ENCODE results near the gene TTLL8.

The TTLL8 gene

DNA sequence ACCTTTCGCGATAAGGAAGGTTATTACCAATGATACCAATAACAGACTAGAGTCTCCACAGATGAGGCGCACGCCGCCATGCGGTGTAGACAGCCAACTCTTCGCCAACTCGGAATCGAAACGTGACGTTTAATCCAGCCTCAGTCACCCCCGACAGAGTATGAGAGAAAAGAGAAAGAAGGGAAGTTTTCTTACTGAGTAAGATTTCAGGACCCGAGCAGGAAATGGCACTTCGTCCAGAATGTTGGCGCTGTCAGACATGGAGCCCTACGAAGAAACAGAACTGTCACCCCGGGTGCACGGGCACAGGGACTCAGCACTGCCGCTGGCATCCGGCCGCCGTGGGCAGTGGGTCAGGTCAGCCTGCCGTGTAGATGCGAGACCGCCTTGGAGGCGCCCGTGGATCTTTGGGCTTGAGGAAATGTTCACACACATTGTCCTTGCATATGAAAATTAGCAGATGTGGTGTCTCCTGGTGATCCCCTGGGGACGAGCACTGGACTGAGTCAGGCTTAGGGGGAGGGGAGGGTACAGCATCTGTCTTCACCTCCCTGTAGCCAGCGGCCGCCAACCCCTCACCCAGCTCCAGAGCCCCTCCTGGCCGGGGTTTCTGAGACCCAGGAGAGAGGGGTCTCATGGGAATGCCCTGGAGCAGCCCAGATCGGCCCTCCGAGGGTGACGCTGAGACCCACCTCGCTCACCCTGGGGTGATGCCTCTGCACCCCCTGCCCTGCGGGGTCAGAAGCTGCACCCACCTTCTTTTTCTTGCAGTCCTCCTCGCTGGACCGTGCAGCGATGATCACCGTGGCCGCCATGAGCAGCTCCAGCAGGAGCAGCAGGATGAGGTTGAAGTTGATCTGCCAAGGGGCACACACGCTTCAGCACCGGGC is 18.8 kb upstream of the TTLL8 start:
- no peaks in the 10 kb centered on the region for H3K9me3 ChIP-seq (ENCODE audit: control insufficient read depth, insufficient read depth, low read length)
- no peaks in the 10 kb centered on the region for H3K4me1 ChIP-seq (ENCODE audit: insufficient read depth, low read length)
- H3K9ac ChIP-seq (ENCODE audit: low read depth, low read length): no peak overlapping the region
- no peaks in the 10 kb centered on the region for H3K36me3 ChIP-seq (ENCODE audit: insufficient read depth, low read length)

DNA sequence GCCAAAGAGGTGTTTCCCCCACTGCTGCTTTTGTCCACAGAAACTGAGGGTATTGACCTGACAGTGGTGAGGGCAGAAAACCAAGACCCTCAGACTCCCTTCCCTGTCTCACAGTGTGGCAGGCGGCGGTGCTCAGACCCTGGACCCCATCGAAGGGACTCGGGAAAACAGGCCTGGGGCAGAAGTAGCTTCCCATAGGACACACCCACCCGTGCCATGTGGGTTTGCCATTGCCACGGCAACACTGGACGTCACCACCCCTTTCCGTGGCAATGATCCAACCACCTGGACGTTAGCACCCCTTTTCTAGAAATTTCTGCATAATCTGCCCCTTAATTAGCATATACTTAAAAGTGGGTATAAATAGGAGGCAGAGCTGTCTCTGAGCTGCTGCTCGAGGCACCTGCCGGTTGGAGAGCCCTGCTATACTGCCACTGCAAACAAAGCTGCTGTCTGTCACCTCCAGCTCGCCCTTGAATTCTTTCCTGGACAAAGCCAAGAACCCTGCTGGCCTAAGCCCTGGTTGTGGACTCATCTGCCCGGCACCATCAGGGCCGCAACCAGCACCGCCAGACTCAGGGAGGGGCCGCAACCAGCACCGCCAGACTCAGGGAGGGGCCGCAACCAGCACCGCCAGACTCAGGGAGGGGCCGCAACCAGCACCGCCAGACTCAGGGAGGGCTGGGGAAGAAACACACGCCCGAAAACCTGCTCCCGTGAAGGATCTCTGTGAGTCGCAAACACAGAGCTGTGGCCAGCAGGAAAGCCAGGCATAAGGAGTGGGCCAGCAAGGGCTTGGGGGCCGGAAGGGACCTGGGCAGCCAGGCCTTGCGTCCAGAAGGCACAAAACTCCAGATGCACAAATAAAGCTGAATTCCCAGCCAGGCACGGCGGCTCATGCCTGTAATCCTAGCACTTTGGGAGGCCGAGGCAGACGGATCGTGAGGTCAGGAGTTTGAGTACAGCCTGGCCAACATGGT is 16.7 kb upstream of the TTLL8 start:
- Histone ChIP-seq H3K9ac (ENCODE audit: low read depth, low read length) (no peak overlapping the region), H3K9me3 (ENCODE audit: control insufficient read depth, insufficient read depth, low read length) (no peaks in the 10 kb centered on the region), H3K4me1 (ENCODE audit: insufficient read depth, low read length) (no peaks in the 10 kb centered on the region), H3K36me3 (ENCODE audit: insufficient read depth, low read length) (no peaks in the 10 kb centered on the region)

DNA sequence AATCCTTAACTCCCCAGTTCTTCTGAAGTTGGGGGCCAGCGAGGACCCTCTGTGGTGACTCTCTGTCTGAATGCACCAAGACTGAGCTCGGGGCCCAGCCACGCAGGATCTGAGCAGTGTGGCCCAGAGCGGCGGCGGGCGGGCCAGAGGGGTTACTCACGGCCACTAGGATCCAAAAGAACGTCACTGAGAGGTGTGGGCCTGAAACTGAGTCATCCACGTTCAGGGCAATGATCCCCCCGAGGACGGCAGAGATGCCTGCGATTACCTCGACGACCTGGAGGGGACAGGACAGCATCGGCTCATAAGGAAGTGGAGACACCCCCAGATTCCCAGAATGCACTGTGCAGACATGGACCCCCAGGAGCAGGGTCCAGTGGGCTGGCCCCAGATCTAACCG is 16.0 kb upstream of the TTLL8 start:
- Histone ChIP-seq H3K9ac (ENCODE audit: low read depth, low read length) (no peak overlapping the region), H3K9me3 (ENCODE audit: control insufficient read depth, insufficient read depth, low read length) (no peaks in the 10 kb centered on the region), H3K36me3 (ENCODE audit: insufficient read depth, low read length) (no peaks in the 10 kb centered on the region), H3K4me1 (ENCODE audit: insufficient read depth, low read length) (no peaks in the 10 kb centered on the region)

DNA sequence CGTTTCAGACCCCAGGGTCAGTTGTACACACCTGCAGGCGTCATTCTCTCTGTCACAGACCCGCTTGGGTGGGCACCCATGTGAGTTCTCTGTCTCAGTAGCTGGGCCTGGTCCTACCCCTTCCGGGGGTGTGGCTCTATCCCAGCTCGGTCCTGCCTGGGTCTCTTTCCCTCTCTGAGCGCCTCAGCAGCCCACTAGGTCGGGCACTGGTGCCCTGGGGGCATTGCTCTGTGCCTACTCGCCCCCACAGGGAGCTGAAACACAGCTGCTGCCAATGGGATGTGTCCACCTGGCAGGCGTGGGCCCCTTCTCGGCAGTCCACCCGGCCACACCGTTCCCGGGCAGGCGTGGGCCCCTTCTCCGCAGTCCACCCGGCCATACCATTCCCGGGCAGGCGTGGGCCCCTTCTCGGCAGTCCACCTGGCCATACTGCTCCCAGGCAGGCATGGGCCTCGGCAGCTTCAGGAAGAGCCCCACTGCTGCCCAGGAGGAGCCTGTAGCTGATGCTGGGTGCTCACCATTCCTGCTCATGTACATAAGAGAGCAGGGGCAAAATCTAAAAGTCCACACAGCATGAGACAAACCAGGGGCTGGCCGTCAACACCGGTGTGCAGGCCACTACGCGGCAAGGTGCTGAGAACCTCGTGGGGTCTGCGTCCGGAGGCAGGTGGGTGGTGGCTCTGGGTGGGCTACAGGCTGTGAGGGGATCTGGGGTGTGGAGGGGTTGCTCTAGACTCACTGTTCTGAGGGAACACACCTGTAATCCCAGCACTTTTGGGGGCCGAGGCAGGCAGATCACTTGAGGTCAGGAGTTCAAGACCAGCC is 14.8 kb upstream of the TTLL8 start:
- Histone ChIP-seq H3K9me3 (ENCODE audit: control insufficient read depth, insufficient read depth, low read length) (no peaks in the 10 kb centered on the region), H3K4me1 (ENCODE audit: insufficient read depth, low read length) (no peaks in the 10 kb centered on the region), H3K36me3 (ENCODE audit: insufficient read depth, low read length) (no peaks in the 10 kb centered on the region), H3K9ac (ENCODE audit: low read depth, low read length) (no peak overlapping the region)

DNA sequence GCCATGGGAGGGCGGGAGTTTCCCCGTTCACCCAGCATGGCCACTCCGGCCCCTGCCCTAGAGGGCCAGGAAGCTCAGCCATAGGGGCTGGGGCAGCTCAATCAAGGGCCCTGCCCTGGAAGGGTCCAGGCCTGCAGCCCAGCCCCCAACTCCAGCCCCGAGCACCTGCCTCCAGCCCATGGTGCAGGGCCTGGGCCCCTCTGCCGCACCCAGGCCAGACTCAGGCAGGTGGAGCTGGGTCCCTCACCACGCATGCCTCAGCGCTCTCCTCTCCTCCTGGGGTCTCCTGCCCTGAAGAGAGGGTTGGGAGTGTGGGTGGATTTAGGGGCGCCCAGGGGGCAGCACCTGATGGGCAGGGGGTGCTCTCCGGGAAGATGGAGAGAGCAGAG is 14.1 kb upstream of the TTLL8 start:
- no peaks in the 10 kb centered on the region for H3K36me3 ChIP-seq (ENCODE audit: insufficient read depth, low read length)
- H3K4me1 ChIP-seq (ENCODE audit: insufficient read depth, low read length): no peaks in the 10 kb centered on the region
- H3K9ac ChIP-seq (ENCODE audit: low read depth, low read length): no peak overlapping the region
- no peaks in the 10 kb centered on the region for H3K9me3 ChIP-seq (ENCODE audit: control insufficient read depth, insufficient read depth, low read length)

DNA sequence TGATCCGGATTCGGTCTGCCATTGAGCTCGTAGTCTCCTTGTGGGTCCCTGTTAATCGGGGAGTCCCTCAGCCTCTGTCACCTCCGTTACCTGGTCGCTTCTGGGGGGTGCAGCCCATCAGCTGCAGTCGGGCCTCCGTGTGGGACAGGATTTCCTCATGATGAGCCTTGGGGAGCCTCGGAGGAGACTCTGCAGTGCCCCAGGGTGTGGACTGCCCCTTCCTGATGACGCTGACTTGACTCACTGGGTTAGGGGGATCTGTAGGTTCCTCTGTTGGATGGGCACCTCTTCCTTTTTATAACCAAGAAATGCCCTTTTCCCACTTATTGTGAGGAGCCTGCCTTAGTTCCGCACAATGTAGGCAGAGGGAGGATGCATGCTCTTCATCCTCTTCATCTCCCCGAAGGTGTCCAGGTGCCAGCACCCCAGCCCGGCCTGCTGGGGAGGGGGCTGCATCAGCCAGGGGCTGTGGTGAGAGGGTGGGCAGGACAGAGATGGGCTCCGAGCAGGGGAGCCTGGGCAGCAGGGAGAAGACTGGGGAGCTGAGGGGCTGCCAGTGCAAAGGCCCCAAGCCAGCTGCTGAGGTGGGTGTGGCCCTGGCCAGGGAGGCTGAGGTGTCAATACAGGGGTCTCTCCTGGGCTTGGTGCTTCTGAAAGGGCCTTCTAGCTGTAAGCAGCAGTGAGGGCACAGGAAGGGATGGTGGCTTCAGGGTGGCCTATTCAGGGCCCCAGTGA is 13.5 kb upstream of the TTLL8 start:
- Histone ChIP-seq H3K36me3 (ENCODE audit: insufficient read depth, low read length) (no peaks in the 10 kb centered on the region), H3K9ac (ENCODE audit: low read depth, low read length) (no peak overlapping the region), H3K4me1 (ENCODE audit: insufficient read depth, low read length) (no peaks in the 10 kb centered on the region), H3K9me3 (ENCODE audit: control insufficient read depth, insufficient read depth, low read length) (no peaks in the 10 kb centered on the region)

DNA sequence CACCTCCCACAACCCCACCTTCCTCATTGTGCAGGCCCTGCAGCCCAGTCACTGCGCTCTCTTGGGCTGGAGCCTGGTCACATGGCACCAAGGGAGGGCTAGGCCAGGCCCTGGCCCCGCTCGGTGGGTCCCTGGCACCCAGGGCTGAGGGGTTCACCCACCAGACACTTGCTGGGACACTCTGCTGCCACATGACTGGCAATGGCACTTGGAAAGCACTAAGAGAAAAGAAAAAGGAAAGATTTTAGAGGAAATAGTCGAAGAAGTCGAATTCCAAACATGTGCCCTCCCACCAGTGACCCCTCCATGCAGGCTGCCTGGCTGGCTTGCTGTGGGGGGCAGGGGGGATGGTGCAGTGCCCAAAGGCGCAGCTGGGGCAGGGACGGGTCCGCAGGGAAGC is 12.3 kb upstream of the TTLL8 start:
- H3K36me3 ChIP-seq (ENCODE audit: insufficient read depth, low read length): no peaks in the 10 kb centered on the region
- H3K9me3 ChIP-seq (ENCODE audit: control insufficient read depth, insufficient read depth, low read length): no peaks in the 10 kb centered on the region
- H3K9ac ChIP-seq (ENCODE audit: low read depth, low read length): no peak overlapping the region
- H3K4me1 ChIP-seq (ENCODE audit: insufficient read depth, low read length): no peaks in the 10 kb centered on the region

DNA sequence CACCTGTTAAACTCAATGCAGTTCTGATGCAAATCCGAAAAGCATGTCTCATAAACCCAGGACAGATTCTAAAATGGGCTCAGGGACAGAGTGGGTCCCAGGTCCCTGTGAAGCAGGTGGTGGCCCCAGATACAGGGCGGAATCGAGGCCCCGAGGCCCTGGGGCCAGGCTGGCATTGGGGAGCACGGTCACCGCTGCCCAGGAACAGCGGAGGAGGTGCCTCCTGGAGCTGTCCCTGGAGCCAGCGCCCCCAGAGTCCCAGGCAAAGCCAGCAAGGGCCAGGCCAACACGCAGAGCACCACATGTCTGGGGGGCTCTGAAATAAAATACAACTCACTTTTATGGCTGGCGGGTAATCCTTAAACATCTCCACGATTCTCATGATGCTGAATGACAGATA is 10.0 kb upstream of the TTLL8 start:
- Histone ChIP-seq H3K9me3 (ENCODE audit: control insufficient read depth, insufficient read depth, low read length) (no peaks in the 10 kb centered on the region), H3K36me3 (ENCODE audit: insufficient read depth, low read length) (no peaks in the 10 kb centered on the region), H3K9ac (ENCODE audit: low read depth, low read length) (no peak overlapping the region), H3K4me1 (ENCODE audit: insufficient read depth, low read length) (no peaks in the 10 kb centered on the region)

DNA sequence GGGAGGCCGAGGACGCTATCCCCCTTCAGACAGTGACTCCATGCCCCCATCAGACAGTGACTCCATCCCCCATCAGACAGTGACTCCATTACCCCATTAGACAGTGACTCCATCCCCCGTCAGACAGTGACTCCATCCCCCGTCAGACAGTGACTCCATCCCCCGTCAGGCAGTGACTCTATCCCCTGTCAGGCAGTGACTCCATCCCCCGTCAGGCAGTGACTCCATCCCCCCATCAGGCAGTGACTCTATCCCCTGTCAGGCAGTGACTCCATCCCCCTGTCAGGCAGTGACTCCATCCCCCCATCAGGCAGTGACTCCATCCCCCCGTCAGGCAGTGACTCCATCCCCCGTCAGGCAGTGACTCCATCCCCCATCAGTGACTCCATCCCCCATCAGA is 9.1 kb upstream of the TTLL8 start:
- Histone ChIP-seq H3K9me3 (ENCODE audit: control insufficient read depth, insufficient read depth, low read length) (no peaks in the 10 kb centered on the region), H3K36me3 (ENCODE audit: insufficient read depth, low read length) (no peaks in the 10 kb centered on the region), H3K9ac (ENCODE audit: low read depth, low read length) (no peak overlapping the region), H3K4me1 (ENCODE audit: insufficient read depth, low read length) (no peaks in the 10 kb centered on the region)

DNA sequence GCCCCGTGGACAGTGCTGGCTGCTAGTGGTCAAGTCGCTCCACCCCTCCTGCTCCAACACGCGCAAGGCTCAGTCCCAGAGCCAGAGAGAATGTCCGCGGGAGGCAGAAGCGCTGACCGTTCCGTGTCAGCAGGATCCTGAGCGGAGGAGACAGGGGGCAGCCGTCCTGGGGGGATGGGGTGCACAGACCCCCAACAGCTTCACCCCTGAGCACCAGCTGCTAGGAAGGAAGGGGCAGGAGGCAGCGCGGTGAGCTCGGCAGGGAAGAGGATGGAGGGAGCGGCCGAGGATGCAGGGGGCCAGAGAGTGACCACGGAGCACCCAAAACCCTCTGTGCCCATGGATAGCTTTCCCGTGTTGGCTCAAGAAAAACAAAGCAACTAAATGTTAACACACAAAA is 6.4 kb upstream of the TTLL8 start:
- no peaks in the 10 kb centered on the region for H3K9me3 ChIP-seq (ENCODE audit: control insufficient read depth, insufficient read depth, low read length)
- no peaks in the 10 kb centered on the region; the same call in 1 of the 2 replicates for H3K4me1 ChIP-seq (ENCODE audit: insufficient read depth, low read length)
- H3K36me3 ChIP-seq (ENCODE audit: insufficient read depth, low read length): no peaks in the 10 kb centered on the region
- H3K9ac ChIP-seq (ENCODE audit: low read depth, low read length): no peak overlapping the region

DNA sequence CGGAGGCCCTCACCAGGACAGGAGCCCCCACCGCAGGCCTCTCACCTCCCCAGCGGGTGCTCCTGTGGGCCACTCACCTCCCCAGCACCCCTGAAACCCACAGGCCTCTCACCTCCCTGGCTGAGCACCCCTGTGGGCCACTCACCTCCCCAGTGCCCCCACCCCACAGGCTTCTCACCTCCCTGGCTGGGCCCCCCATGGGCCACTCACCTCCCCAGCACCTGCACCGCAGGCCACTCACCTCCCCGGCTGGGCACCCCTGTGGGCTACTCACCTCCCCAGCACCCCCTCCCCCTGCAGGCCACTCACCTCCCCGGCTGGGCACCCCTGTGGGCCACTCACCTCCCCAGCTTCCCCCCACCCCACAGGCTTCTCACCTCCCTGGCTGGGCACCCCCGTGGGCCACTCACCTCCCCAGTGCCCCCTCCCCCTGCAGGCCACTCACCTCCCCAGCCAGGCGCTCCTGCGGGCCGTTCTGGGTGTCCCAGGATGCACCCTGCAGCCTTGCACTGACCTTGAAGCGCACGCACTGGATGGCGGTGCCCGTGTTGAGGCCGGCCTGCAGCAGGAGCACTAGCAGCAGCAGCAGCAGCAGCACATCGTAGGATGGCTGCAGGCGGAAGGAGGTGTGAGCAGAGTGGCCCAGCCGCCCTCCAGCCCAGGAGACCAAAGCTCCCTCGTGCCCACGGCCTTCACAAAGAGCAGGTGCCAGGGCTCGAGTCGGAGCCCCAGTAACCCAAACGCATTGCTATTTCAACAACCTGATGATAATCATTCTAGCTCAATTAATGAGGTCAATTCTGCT is 5.7 kb upstream of the TTLL8 start:
- Histone ChIP-seq H3K9ac (ENCODE audit: low read depth, low read length) (no peak overlapping the region), H3K36me3 (ENCODE audit: insufficient read depth, low read length) (no peaks in the 10 kb centered on the region), H3K4me1 (ENCODE audit: insufficient read depth, low read length) (no peaks in the 10 kb centered on the region; the same call in 1 of the 2 replicates), H3K9me3 (ENCODE audit: control insufficient read depth, insufficient read depth, low read length) (no peaks in the 10 kb centered on the region)

DNA sequence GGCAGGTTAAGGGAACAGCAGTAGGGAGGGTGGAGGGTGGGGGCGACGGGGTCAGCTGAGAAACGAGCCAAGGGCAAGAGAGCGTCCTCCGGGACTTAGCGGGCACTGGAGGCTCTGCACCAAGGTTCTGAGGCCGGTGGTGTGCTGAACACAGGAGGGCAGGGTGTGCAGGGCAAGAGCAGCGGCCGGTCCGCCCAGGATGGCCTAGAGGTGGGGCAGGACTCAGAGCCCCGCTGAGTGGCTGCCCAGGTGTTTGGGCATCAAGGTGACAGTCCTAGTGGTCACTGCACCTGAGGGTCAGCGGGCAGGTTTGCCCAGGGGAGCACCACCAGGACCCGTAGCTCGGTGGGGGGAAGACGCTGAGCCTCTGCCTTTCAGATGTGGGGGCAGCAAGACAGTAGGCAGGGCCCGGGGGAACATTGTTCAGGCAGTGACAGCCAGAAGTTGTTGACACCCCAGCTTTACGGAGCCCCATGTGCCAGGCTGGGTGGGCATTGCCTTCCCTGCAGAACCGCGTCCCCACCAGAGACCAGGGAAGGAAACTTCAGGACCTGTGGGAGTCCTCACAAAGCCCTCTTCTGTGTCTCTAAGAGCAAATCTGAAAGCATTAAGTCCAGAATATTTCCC is 4.5 kb upstream of the TTLL8 start:
- Histone ChIP-seq H3K36me3 (ENCODE audit: insufficient read depth, low read length) (no peaks in the 10 kb centered on the region), H3K9me3 (ENCODE audit: control insufficient read depth, insufficient read depth, low read length) (no peaks in the 10 kb centered on the region), H3K4me1 (ENCODE audit: insufficient read depth, low read length) (no peaks in the 10 kb centered on the region; the same call in 1 of the 2 replicates), H3K9ac (ENCODE audit: low read depth, low read length) (no peak overlapping the region)
